Skin of body (tissue), 3 donors: ENCODE measurements around the gene CC2D2A. TPM values are rescaled to one million over a fixed set of nuclear protein-coding genes. Genes with fewer than 3 reads are reported as not detected.

ENCODE experiments used
- DNase-seq: peaks from one replicate; lab custom pipeline; 2025; lab: John Stamatoyannopoulos, UW
- small RNA-seq: library from RNA; depleted of rRNA; stranded (forward); fragments of <200 nt; gene quantifications from one replicate; pipeline ENCODE3, GENCODE V24; 2014; ENCODE audit warnings: low replicate concordance
- total RNA-seq: library from RNA; depleted of rRNA; stranded (reverse); fragments of >200 nt; gene quantifications from one replicate; pipeline ENCODE4 v1.2.3, GENCODE V29; 2014

The CC2D2A gene
- total RNA-seq, 1 donor from 2014 or later = 13.2 TPM

DNA sequence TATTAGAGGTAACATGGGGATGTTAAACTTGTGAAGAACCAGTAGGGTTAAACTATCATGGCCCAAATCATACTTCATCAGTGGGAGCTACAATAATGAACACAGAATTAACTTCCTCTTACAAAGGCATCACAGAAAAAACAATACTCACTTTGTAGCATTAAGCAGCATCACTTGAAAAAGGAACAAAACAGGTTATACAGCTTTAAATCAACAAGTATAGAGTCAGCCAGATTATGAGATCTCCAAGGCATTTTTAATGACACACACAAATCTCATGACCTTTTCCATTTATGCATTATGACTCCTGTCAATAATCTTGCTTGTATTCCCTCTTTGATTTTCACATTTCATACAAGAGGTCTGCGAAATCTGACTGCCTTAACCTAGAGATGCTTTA, 167.1 kb downstream of the CC2D2A start:
- no peak for DNase-seq

DNA sequence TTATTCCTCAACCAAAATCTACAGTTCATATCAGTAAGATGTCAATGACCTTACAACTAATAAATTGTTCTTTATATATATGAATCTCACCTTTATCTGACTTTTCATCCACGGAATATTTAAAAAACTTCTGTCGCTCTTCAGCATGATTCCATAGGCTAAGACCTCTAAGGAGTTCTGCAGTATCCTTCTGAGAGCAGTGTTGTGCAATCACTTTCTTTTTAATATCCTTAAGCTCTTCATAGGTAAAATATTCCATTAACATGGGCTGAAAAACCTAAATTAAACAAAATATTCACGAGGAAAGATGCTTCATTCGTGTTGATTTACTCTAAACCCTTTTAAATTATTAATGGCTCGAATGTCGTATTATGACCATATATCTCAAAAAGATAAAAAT, 168.7 kb downstream of the CC2D2A start:
- no peak for DNase-seq

DNA sequence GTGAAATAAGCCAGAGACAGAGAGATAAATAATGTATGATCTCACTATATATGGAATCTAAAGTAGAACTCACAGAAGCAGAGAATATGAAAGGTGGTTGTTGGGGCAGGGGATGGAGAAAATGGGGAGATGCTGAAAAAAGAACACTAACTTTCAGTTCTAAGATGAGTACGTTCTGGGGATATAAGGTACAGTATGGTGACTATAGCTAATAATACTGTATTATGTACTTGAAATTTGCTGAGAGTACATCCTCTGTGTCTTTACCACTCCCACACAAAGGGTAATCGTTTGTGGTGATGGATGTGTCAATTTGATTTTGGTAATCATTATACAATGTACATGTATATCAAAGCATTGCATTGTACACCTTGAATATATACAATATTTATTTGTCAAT, 178.9 kb downstream of the CC2D2A start:
- no peak for DNase-seq

DNA sequence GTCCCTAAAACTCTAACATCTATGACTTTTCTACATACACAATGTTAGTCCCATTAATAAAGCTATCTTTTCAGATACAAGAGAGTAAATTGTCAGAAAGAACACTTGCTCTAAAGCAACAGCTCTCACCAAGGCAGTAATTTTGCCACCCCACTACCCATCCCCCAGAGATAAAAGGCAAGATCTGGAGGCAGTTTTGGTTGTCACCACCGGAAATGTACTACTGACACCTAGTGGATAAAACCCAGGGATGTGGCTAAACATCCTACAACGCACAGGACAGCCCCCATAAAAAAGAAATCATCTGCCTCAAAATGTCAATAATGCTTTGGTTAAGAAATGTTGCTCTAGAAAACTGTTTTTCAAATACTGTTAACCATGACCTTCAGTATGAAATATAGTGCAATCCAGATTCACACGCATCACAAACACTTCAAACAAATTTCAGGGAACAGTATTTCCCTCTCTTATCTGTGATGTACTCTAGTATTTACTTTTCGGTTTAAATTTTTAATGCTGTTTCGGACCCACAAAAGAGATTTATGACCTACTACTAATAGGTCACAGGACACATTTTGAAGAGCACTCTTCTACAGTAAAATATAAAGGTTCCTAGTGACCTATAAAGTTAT, 180.3 kb downstream of the CC2D2A start:
- DNase-seq = no peak

Small RNA genes lying within 50 kb of the gene (small RNA-seq; reads per million reads assigned to genes)
- gene AC007016.1 = not detected

Other genes starting within 250 kb of the CC2D2A start
- 3.7 TPM for gene C1QTNF7, start 41.8 kb upstream of the CC2D2A start, total RNA-seq
- 104 TPM for gene FBXL5, start 185.5 kb downstream of the CC2D2A start, total RNA-seq
- 20.3 TPM for gene FAM200B, start 211.9 kb downstream of the CC2D2A start, total RNA-seq
- 6.8 TPM for gene BST1, start 233.2 kb downstream of the CC2D2A start, total RNA-seq